ENCODE data around the gene MSI2.

- TF ChIP-seq EZH2 (IDR thresholded peaks at IDR 0.05) (no peak), POLR2AphosphoS5 (IDR thresholded peaks at IDR 0.05; ENCODE audit: borderline replicate concordance, low read depth, low read length) (no peak)
Observed at GRCh38 chr17:57539529-57540301, 283.4 kb downstream of the MSI2 start.

All from SK-N-MC (cell line).